Umbilical cord (tissue), 1 donor: ENCODE data around the gene BIRC6. TPM values are rescaled to one million over a fixed set of nuclear protein-coding genes. Genes with fewer than 3 reads are reported as not detected.

Source experiments
- total RNA-seq: library from RNA; depleted of rRNA; stranded (reverse); fragments of >200 nt; gene quantifications from one replicate; pipeline ENCODE4 v1.2.3, GENCODE V29; 2014; ENCODE audit warnings: low replicate concordance; ENCODE audit not compliant: insufficient read depth

Gene BIRC6
- total RNA-seq, 1 donor from 2014 or later = 174 TPM

Other genes with a start within 250 kb of the BIRC6 start
- gene SLC30A6, start 191.2 kb upstream of the BIRC6 start, total RNA-seq = 24.8 TPM
- 4.3 TPM for gene NLRC4, start 92.1 kb upstream of the BIRC6 start, total RNA-seq
- 51.5 TPM for gene YIPF4, start 79.1 kb upstream of the BIRC6 start, total RNA-seq